Activated naive CD8-positive, alpha-beta T cell (primary cell): ENCODE data around the gene CLIC1.

Source experiments
- H3K27ac Mint-ChIP-seq: one replicate; pipeline ENCODE4 v1.8.0; 2021; ENCODE audit warnings: mixed read lengths
- H3K27me3 Mint-ChIP-seq: one replicate; pipeline ENCODE4 v1.8.0; 2021; ENCODE audit warnings: mixed read lengths
- H3K36me3 Mint-ChIP-seq: one replicate; pipeline ENCODE4 v1.8.0; 2021; ENCODE audit warnings: mixed read lengths
- H3K4me1 Mint-ChIP-seq: one replicate; pipeline ENCODE4 v1.8.0; 2021; ENCODE audit warnings: low read depth, mixed read lengths
- H3K4me3 Mint-ChIP-seq: one replicate; pipeline ENCODE4 v1.8.0; 2021; ENCODE audit warnings: mild to moderate bottlenecking, mixed read lengths
- H3K9me3 Mint-ChIP-seq: one replicate; pipeline ENCODE4 v1.8.0; 2021; ENCODE audit warnings: low read depth, mixed read lengths

Gene CLIC1

GRCh38 chr6:31691564-31692108 lies 44.7 kb downstream of the CLIC1 start:
- no peaks in the 10 kb centered on the region for H3K27me3 Mint-ChIP-seq
- H3K4me1 Mint-ChIP-seq, result no peaks in the 10 kb centered on the region
- H3K36me3 Mint-ChIP-seq, result no peaks in the 10 kb centered on the region
- H3K4me3 Mint-ChIP-seq, result no peak overlapping the region
- no peak overlapping the region for H3K27ac Mint-ChIP-seq
- no peaks in the 10 kb centered on the region for H3K9me3 Mint-ChIP-seq

GRCh38 chr6:31691078-31691463 lies 45.3 kb downstream of the CLIC1 start:
- H3K9me3 Mint-ChIP-seq, result no peaks in the 10 kb centered on the region
- H3K27me3 Mint-ChIP-seq, result no peaks in the 10 kb centered on the region
- H3K27ac Mint-ChIP-seq, result no peak overlapping the region
- H3K4me1 Mint-ChIP-seq, result no peaks in the 10 kb centered on the region
- H3K4me3 Mint-ChIP-seq, result no peak overlapping the region
- no peaks in the 10 kb centered on the region for H3K36me3 Mint-ChIP-seq

GRCh38 chr6:31690231-31691077 lies 45.9 kb downstream of the CLIC1 start:
- Mint-ChIP-seq H3K9me3 (no peaks in the 10 kb centered on the region), H3K4me3 (no peak overlapping the region), H3K4me1 (no peaks in the 10 kb centered on the region), H3K27me3 (no peaks in the 10 kb centered on the region), H3K36me3 (no peaks in the 10 kb centered on the region), H3K27ac (peak overlapping the region; percentile 41)

GRCh38 chr6:31689249-31690110 lies 46.9 kb downstream of the CLIC1 start:
- Mint-ChIP-seq H3K27ac (peak overlapping the region; percentile 41), H3K36me3 (no peaks in the 10 kb centered on the region), H3K27me3 (no peaks in the 10 kb centered on the region)

GRCh38 chr6:31687860-31688693 lies 48.3 kb downstream of the CLIC1 start:
- Mint-ChIP-seq H3K4me1 (no peaks in the 10 kb centered on the region), H3K9me3 (no peaks in the 10 kb centered on the region), H3K36me3 (no peaks in the 10 kb centered on the region), H3K27ac (peak overlapping the region; percentile 16), H3K4me3 (no peak overlapping the region), H3K27me3 (no peaks in the 10 kb centered on the region)

More at GRCh38 chr6:31689249-31690110, 46.9 kb downstream of the CLIC1 start:
- Mint-ChIP-seq H3K4me3 (no peak overlapping the region), H3K4me1 (no peaks in the 10 kb centered on the region), H3K9me3 (no peaks in the 10 kb centered on the region)

GRCh38 chr6:31687321-31687720 lies 49.0 kb downstream of the CLIC1 start:
- H3K4me1 Mint-ChIP-seq, result no peaks in the 10 kb centered on the region
- H3K4me3 Mint-ChIP-seq, result no peak overlapping the region
- no peaks in the 10 kb centered on the region for H3K9me3 Mint-ChIP-seq
- H3K27me3 Mint-ChIP-seq, result no peaks in the 10 kb centered on the region
- no peak overlapping the region for H3K27ac Mint-ChIP-seq
- no peaks in the 10 kb centered on the region for H3K36me3 Mint-ChIP-seq

- H3K36me3 Mint-ChIP-seq, result no peaks in the 10 kb centered on the region
- no peak overlapping the region for H3K27ac Mint-ChIP-seq
- H3K9me3 Mint-ChIP-seq, result no peaks in the 10 kb centered on the region
- H3K4me3 Mint-ChIP-seq, result no peak overlapping the region
- peaks cover 2% of the 10 kb centered on the region for H3K4me1 Mint-ChIP-seq
- no peaks in the 10 kb centered on the region for H3K27me3 Mint-ChIP-seq
These were observed 49.8 kb downstream of the CLIC1 start for GRCh38 chr6:31686483-31686882.

DNA sequence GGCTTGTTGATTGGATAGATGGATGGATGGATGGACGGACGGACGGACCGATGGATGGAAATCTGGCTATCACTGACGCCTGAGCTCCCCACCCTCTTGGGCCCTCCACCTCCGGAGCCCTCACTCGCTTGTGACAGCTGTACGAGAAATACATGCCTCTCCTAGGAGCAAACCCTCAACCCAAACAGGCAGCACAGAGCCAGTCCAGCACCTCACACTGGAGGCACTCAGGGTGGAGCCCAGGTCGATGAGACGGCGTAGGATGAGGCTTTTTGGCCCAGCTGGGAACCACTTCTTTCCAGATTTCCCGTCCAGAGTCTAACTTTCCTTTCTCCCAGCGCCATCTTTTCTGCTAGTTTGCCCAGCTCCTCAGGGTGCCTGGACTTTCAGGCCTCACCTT lies 52.7 kb downstream of the CLIC1 start:
- H3K27me3 Mint-ChIP-seq, result no peaks in the 10 kb centered on the region
- no peaks in the 10 kb centered on the region for H3K9me3 Mint-ChIP-seq
- H3K27ac Mint-ChIP-seq, result no peak overlapping the region
- H3K36me3 Mint-ChIP-seq, result no peaks in the 10 kb centered on the region
- H3K4me3 Mint-ChIP-seq, result no peak overlapping the region
- peaks cover 13% of the 10 kb centered on the region for H3K4me1 Mint-ChIP-seq

DNA sequence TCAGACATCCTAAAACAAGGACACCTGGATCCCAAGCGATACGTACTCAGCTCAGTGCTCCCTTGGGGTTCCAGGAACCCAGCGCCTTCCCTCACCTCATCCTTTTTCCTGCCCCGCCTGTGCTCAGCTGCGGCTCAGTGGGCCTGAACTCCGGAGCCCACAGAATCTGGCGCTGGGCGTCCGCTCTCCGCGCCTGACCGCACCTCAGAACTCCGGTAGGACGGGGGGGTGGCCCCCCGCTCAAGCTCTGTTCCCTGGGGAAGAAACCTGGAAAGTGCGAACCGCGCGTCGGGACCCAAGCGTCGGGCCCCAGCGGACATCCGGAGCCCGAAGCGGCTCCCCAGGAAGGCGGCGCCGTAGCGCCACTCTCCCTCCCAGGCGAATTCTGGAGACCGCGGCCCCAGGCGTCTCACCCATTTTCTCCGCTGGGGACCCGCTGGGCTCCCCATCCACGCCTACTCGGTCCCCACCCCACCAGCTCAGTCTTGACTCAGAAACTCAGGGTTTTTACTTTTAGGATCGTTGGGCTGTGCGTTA lies 55.1 kb downstream of the CLIC1 start:
- H3K27me3 Mint-ChIP-seq, result no peaks in the 10 kb centered on the region
- no peak overlapping the region for H3K27ac Mint-ChIP-seq
- H3K9me3 Mint-ChIP-seq, result no peaks in the 10 kb centered on the region
- H3K36me3 Mint-ChIP-seq, result no peaks in the 10 kb centered on the region
- H3K4me1 Mint-ChIP-seq, result peaks cover 13% of the 10 kb centered on the region
- H3K4me3 Mint-ChIP-seq, result peak overlapping the region; percentile 91
